Spleen (tissue), 7 donors: ENCODE measurements around the gene FLVCR2.

Experiments
- CTCF ChIP-seq, 11 experiments: fragments of 200-600 bp in 7 of 11; fragments of 450-650 bp in 4 of 11; sonication (generic) in 4 of 11; IDR thresholded peaks in 8 of 11; conservative IDR thresholded peaks in 3 of 11; 1 replicate in 7 of 11; 2 replicates in 4 of 11; pipeline versions ENCODE4 v1.4.0 to v1.8.0; 2016 to 2021; ENCODE audit warnings: antibody characterized with exemption in 11 of 11, inconsistent platforms in 4 of 11, mild to moderate bottlenecking in 1 of 11
- POLR2A ChIP-seq, 3 donors: fragments of 450-650 bp; IDR thresholded peaks; one replicate each; pipeline ENCODE4 v1.5.1; 2017; ENCODE audit warnings: antibody characterized with exemption in 3 of 3, mild to moderate bottlenecking in 1 of 3
- POLR2AphosphoS5 ChIP-seq, 3 donors: sonication (generic); formaldehyde crosslinking; IDR thresholded peaks; one replicate each; pipeline ENCODE4 v1.5.1; 2017; ENCODE audit warnings: antibody characterized with exemption in 3 of 3
- donor health status: DM: no; HTN: no; CAD: no; lungs with moderate emphysema.
- donor health status: DM: no; HTN: no; CAD: no.
- donor health status: DM: no; HTN: no; CAD: no.

- TF ChIP-seq CTCF (IDR thresholded peaks at IDR 0.05 in 8 of 11, conservative IDR thresholded peaks at IDR 0.05 in 3 of 11), result no peak
- no peak for TF ChIP-seq POLR2A (IDR thresholded peaks at IDR 0.05)
- TF ChIP-seq POLR2AphosphoS5 (IDR thresholded peaks at IDR 0.05), result peak in 2 of 3 donors; percentile 52 to 80
Measured at GRCh38 chr14:75619548-75619947, 41.1 kb downstream of the FLVCR2 start.
